HEK293 (cell line): ENCODE results near the gene HMG20B.

Experiments
- GFI1B ChIP-seq: fragments of 450-650 bp; formaldehyde crosslinking; IDR thresholded peaks from 2 replicates; pipeline ENCODE4 v1.5.1; 2016; ENCODE audit warnings: missing biosample characterization, missing genetic modification characterization
- IKZF3 ChIP-seq: fragments of 450-650 bp; IDR thresholded peaks from 2 replicates; pipeline ENCODE4 v1.5.0; 2018; ENCODE audit warnings: missing biosample characterization, mild to moderate bottlenecking, missing genetic modification characterization, moderate library complexity
- KLF16 ChIP-seq: fragments of 450-650 bp; formaldehyde crosslinking; IDR thresholded peaks from 2 replicates; pipeline ENCODE4 v1.5.1; 2017; ENCODE audit warnings: missing biosample characterization, missing genetic modification characterization
- MEIS1 ChIP-seq: sonication (generic); formaldehyde crosslinking; IDR thresholded peaks from 2 replicates; pipeline ENCODE4 v1.8.1; 2022; ENCODE audit warnings: missing genetic modification reagents, mild to moderate bottlenecking, borderline replicate concordance
- OSR2 ChIP-seq: fragments of 450-650 bp; formaldehyde crosslinking; IDR thresholded peaks from 2 replicates; pipeline ENCODE4 v1.5.1; 2016; ENCODE audit warnings: missing biosample characterization, missing genetic modification characterization
- SP3 ChIP-seq: fragments of 450-650 bp; formaldehyde crosslinking; IDR thresholded peaks from 2 replicates; pipeline ENCODE4 v1.5.1; 2016; ENCODE audit warnings: missing biosample characterization, missing genetic modification characterization
- ZBTB48 ChIP-seq: fragments of 450-650 bp; formaldehyde crosslinking; IDR thresholded peaks from 2 replicates; pipeline ENCODE4 v1.5.1; 2016; ENCODE audit warnings: missing biosample characterization, missing genetic modification characterization
- ZBTB7A ChIP-seq: fragments of 450-650 bp; formaldehyde crosslinking; IDR thresholded peaks from 2 replicates; pipeline ENCODE4 v1.5.1; 2016; ENCODE audit warnings: low read depth, missing biosample characterization, missing genetic modification characterization
- ZFP41 ChIP-seq: fragments of 450-650 bp; formaldehyde crosslinking; IDR thresholded peaks from 2 replicates; pipeline ENCODE4 v1.5.1; 2016; ENCODE audit warnings: missing biosample characterization, missing genetic modification characterization, borderline replicate concordance
- ZFP69B ChIP-seq: fragments of 450-650 bp; formaldehyde crosslinking; IDR thresholded peaks from 2 replicates; pipeline ENCODE4 v1.5.1; 2016; ENCODE audit warnings: missing biosample characterization, missing genetic modification characterization
- ZIC2 ChIP-seq: fragments of 450-650 bp; formaldehyde crosslinking; IDR thresholded peaks from 2 replicates; pipeline ENCODE4 v1.5.1; 2016; ENCODE audit warnings: missing biosample characterization, missing genetic modification characterization
- ZNF184 ChIP-seq: fragments of 450-650 bp; IDR thresholded peaks from 2 replicates; pipeline ENCODE4 v1.5.1; 2018; ENCODE audit warnings: missing biosample characterization, mild to moderate bottlenecking, missing genetic modification characterization
- ZNF2 ChIP-seq: fragments of 450-650 bp; formaldehyde crosslinking; IDR thresholded peaks from 2 replicates; pipeline ENCODE4 v1.5.1; 2016; ENCODE audit warnings: missing biosample characterization, missing genetic modification characterization
- ZNF23 ChIP-seq: fragments of 450-650 bp; formaldehyde crosslinking; IDR thresholded peaks from 2 replicates; pipeline ENCODE4 v1.5.1; 2016; ENCODE audit warnings: missing biosample characterization, missing genetic modification characterization, borderline replicate concordance
- ZNF274 ChIP-seq, 2 experiments: fragments of 200-500 bp in 1 of 2; fragments of 450-650 bp in 1 of 2; sonication (Bioruptor generic) in 1 of 2; formaldehyde crosslinking in 1 of 2; IDR thresholded peaks; 2 replicates each; pipeline versions ENCODE4 v1.5.1 to v1.6.1; 2014 to 2016; ENCODE audit warnings: borderline replicate concordance in 1 of 2, inconsistent platforms in 1 of 2, low read length in 1 of 2, missing biosample characterization in 1 of 2, missing genetic modification characterization in 1 of 2
- ZNF292 ChIP-seq: fragments of 450-650 bp; formaldehyde crosslinking; IDR thresholded peaks from 2 replicates; pipeline ENCODE4 v1.5.1; 2016; ENCODE audit warnings: low read depth, missing biosample characterization, missing genetic modification characterization, borderline replicate concordance
- ZNF354C ChIP-seq: fragments of 450-650 bp; formaldehyde crosslinking; IDR thresholded peaks from 2 replicates; pipeline ENCODE4 v1.5.1; 2016; ENCODE audit warnings: missing biosample characterization, missing genetic modification characterization, low read depth, borderline replicate concordance
- ZNF558 ChIP-seq: fragments of 450-650 bp; formaldehyde crosslinking; IDR thresholded peaks from 2 replicates; pipeline ENCODE4 v1.5.1; 2016; ENCODE audit warnings: missing biosample characterization, missing genetic modification characterization
- ZNF610 ChIP-seq: fragments of 450-650 bp; formaldehyde crosslinking; IDR thresholded peaks from 2 replicates; pipeline ENCODE4 v1.5.1; 2016; ENCODE audit warnings: missing biosample characterization, missing genetic modification characterization, borderline replicate concordance
- ZNF626 ChIP-seq: fragments of 450-650 bp; sonication (Bioruptor Pico); formaldehyde crosslinking; IDR thresholded peaks from 2 replicates; pipeline ENCODE4 v1.5.1; 2018; ENCODE audit warnings: missing biosample characterization, missing genetic modification characterization, inconsistent platforms
- ZNF660 ChIP-seq: fragments of 450-650 bp; IDR thresholded peaks from 2 replicates; pipeline ENCODE4 v1.5.1; 2018; ENCODE audit warnings: missing biosample characterization, mild to moderate bottlenecking, missing genetic modification characterization
- ZNF701 ChIP-seq: fragments of 450-650 bp; formaldehyde crosslinking; IDR thresholded peaks from 2 replicates; pipeline ENCODE4 v1.5.1; 2016; ENCODE audit warnings: missing biosample characterization, missing genetic modification characterization
- ZNF76 ChIP-seq: fragments of 450-650 bp; formaldehyde crosslinking; IDR thresholded peaks from 2 replicates; pipeline ENCODE4; 2016; ENCODE audit warnings: low read depth, missing biosample characterization, missing genetic modification characterization, borderline replicate concordance
- ZNF785 ChIP-seq: fragments of 450-650 bp; formaldehyde crosslinking; IDR thresholded peaks from 2 replicates; pipeline ENCODE4 v1.5.1; 2016; ENCODE audit warnings: missing biosample characterization, missing genetic modification characterization
- ZNF837 ChIP-seq: fragments of 450-650 bp; formaldehyde crosslinking; IDR thresholded peaks from 2 replicates; pipeline ENCODE4 v1.5.1; 2016; ENCODE audit warnings: missing biosample characterization, missing genetic modification characterization
- ZSCAN16 ChIP-seq: fragments of 450-650 bp; formaldehyde crosslinking; IDR thresholded peaks from 2 replicates; pipeline ENCODE4 v1.5.1; 2016; ENCODE audit warnings: missing biosample characterization, missing genetic modification characterization
- TF ChIP-seq, protein P1 (sequence below): fragments of 450-650 bp; formaldehyde crosslinking; IDR thresholded peaks from 2 replicates; pipeline ENCODE4 v1.5.1; 2016; ENCODE audit warnings: missing biosample characterization, missing genetic modification characterization
- TF ChIP-seq, protein P2 (sequence below): fragments of 450-650 bp; formaldehyde crosslinking; IDR thresholded peaks from 2 replicates; pipeline ENCODE4 v1.5.1; 2017; ENCODE audit warnings: missing biosample characterization, missing genetic modification characterization
- TF ChIP-seq, protein P3 (sequence below): fragments of 450-650 bp; formaldehyde crosslinking; IDR thresholded peaks from 2 replicates; pipeline ENCODE4 v1.5.0; 2017; ENCODE audit warnings: missing biosample characterization, missing genetic modification characterization, borderline replicate concordance
- TF ChIP-seq, protein P4 (sequence below): fragments of 450-650 bp; formaldehyde crosslinking; IDR thresholded peaks from 2 replicates; pipeline ENCODE4 v1.5.1; 2016; ENCODE audit warnings: missing biosample characterization, missing genetic modification characterization
- TF ChIP-seq, protein P5 (sequence below): fragments of 450-650 bp; formaldehyde crosslinking; IDR thresholded peaks from 2 replicates; pipeline ENCODE4 v1.5.1; 2016; ENCODE audit warnings: missing biosample characterization, missing genetic modification characterization, borderline replicate concordance

The HMG20B gene

DNA sequence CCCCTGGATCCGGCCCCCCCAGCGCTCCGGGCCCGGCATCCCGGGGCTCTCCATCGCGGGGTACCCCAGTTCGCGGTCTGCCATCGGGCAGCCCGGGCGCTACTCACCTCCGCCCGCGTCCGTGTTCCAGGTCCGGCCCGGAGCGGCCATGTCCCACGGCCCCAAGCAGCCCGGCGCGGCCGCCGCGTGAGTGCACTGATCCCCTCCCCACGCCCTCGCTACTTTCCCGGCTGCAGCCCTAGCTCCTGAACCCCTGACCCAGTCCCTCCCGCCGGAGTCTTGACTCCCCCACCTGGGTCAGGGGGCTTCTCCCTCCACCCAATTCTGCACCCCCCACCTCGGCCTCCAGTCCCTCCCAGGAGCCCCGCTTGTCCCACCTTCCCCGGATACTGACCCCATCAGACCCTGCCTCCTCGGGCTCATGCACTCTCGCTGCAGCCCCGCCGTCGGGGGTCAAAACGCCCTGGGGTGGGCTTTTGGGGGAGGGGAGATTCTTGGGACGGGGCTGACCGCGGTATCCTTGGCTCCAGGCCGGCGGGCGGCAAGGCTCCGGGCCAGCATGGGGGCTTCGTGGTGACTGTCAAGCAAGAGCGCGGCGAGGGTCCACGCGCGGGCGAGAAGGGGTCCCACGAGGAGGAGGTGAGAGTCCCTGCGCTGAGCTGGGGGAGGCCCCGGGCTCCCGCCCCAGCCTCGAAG, 566 bp downstream of the HMG20B start (continued):
- TF ChIP-seq, protein P1, sequence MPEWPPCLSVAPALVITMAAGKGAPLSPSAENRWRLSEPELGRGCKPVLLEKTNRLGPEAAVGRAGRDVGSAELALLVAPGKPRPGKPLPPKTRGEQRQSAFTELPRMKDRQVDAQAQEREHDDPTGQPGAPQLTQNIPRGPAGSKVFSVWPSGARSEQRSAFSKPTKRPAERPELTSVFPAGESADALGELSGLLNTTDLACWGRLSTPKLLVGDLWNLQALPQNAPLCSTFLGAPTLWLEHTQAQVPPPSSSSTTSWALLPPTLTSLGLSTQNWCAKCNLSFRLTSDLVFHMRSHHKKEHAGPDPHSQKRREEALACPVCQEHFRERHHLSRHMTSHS (tag by site-specific recombination): no peak
- TF ChIP-seq SP3 (tag by site-specific recombination) (no peak), ZNF837 (tag by site-specific recombination) (0 out of 2 replicates have a peak, but pooled peaks have one; percentile 6), ZNF76 (tag by site-specific recombination) (peak; percentile 70; the same call in 1 of the 2 replicates), ZNF274 (IDR thresholded peaks at IDR 0.05; ENCODE audit: low read length) (no peak), ZNF274 (tag by site-specific recombination; IDR thresholded peaks at IDR 0.05; ENCODE audit: borderline replicate concordance) (no peak), ZNF354C (tag by site-specific recombination) (no peak), ZSCAN16 (no peak), ZBTB48 (tag by site-specific recombination) (0 out of 2 replicates have a peak, but pooled peaks have one; percentile 34), KLF16 (tag by site-specific recombination) (peak; percentile 8; the same call in 1 of the 2 replicates), ZNF660 (no peak), MEIS1 (CRISPR knock-in tag) (no peak), ZNF23 (tag by site-specific recombination) (no peak), OSR2 (tag by site-specific recombination) (no peak), IKZF3 (peak; percentile 38; the same call in 1 of the 2 replicates), ZNF626 (tag by site-specific recombination) (no peak), ZFP41 (tag by site-specific recombination) (no peak), ZNF785 (tag by site-specific recombination) (no peak), ZNF292 (no peak), ZNF184 (tag by site-specific recombination) (no peak), ZNF610 (no peak), ZNF2 (tag by site-specific recombination) (0 out of 2 replicates have a peak, but pooled peaks have one; percentile 26), ZIC2 (tag by site-specific recombination) (no peak; the same call in 1 of the 2 replicates), ZNF558 (tag by site-specific recombination) (no peak), GFI1B (tag by site-specific recombination) (no peak), ZBTB7A (tag by site-specific recombination) (peak; percentile 89), ZFP69B (tag by site-specific recombination) (no peak), ZNF701 (tag by site-specific recombination) (no peak)
- TF ChIP-seq, protein P2, sequence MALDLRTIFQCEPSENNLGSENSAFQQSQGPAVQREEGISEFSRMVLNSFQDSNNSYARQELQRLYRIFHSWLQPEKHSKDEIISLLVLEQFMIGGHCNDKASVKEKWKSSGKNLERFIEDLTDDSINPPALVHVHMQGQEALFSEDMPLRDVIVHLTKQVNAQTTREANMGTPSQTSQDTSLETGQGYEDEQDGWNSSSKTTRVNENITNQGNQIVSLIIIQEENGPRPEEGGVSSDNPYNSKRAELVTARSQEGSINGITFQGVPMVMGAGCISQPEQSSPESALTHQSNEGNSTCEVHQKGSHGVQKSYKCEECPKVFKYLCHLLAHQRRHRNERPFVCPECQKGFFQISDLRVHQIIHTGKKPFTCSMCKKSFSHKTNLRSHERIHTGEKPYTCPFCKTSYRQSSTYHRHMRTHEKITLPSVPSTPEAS: no peak
- TF ChIP-seq, protein P3, sequence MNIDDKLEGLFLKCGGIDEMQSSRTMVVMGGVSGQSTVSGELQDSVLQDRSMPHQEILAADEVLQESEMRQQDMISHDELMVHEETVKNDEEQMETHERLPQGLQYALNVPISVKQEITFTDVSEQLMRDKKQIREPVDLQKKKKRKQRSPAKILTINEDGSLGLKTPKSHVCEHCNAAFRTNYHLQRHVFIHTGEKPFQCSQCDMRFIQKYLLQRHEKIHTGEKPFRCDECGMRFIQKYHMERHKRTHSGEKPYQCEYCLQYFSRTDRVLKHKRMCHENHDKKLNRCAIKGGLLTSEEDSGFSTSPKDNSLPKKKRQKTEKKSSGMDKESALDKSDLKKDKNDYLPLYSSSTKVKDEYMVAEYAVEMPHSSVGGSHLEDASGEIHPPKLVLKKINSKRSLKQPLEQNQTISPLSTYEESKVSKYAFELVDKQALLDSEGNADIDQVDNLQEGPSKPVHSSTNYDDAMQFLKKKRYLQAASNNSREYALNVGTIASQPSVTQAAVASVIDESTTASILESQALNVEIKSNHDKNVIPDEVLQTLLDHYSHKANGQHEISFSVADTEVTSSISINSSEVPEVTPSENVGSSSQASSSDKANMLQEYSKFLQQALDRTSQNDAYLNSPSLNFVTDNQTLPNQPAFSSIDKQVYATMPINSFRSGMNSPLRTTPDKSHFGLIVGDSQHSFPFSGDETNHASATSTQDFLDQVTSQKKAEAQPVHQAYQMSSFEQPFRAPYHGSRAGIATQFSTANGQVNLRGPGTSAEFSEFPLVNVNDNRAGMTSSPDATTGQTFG (tag by site-specific recombination): no peak
- TF ChIP-seq, protein P4, sequence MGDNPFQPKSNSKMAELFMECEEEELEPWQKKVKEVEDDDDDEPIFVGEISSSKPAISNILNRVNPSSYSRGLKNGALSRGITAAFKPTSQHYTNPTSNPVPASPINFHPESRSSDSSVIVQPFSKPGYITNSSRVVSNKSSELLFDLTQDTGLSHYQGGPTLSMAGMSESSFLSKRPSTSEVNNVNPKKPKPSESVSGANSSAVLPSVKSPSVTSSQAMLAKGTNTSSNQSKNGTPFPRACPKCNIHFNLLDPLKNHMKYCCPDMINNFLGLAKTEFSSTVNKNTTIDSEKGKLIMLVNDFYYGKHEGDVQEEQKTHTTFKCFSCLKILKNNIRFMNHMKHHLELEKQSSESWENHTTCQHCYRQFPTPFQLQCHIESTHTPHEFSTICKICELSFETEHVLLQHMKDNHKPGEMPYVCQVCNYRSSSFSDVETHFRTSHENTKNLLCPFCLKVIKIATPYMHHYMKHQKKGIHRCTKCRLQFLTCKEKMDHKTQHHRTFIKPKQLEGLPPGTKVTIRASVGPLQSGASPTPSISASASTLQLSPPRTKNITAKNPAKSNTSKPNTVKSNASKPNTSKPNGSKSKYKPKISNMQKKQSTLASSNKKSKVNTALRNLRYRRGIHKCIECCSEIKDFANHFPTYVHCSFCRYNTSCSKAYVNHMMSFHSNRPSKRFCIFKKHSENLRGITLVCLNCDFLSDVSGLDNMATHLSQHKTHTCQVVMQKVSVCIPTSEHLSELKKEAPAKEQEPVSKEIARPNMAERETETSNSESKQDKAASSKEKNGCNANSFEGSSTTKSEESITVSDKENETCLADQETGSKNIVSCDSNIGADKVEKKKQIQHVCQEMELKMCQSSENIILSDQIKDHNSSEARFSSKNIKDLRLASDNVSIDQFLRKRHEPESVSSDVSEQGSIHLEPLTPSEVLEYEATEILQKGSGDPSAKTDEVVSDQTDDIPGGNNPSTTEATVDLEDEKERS (tag by site-specific recombination): no peak
- TF ChIP-seq, protein P5, sequence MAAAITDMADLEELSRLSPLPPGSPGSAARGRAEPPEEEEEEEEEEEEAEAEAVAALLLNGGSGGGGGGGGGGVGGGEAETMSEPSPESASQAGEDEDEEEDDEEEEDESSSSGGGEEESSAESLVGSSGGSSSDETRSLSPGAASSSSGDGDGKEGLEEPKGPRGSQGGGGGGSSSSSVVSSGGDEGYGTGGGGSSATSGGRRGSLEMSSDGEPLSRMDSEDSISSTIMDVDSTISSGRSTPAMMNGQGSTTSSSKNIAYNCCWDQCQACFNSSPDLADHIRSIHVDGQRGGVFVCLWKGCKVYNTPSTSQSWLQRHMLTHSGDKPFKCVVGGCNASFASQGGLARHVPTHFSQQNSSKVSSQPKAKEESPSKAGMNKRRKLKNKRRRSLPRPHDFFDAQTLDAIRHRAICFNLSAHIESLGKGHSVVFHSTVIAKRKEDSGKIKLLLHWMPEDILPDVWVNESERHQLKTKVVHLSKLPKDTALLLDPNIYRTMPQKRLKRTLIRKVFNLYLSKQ (tag by site-specific recombination): no peak
